Fibroblast of mammary gland (primary cell): ENCODE data around the gene RAI1.

Source experiments
- DNase-seq: peaks from one replicate; pipeline ENCODE4 v3.0.0-alpha.2; 2010; ENCODE audit warnings: low read depth
- H3K4me3 ChIP-seq: 2 replicates; pipeline ENCODE4 v1.5.1; 2011; ENCODE audit warnings: low read depth, mild to moderate bottlenecking, low read length, moderate library complexity; ENCODE audit not compliant: control insufficient read depth
- CTCF ChIP-seq: conservative IDR thresholded peaks from 2 replicates; pipeline ENCODE4 v1.5.1; 2011; ENCODE audit warnings: low read depth, low read length, inconsistent platforms; ENCODE audit not compliant: control insufficient read depth, insufficient read depth

The RAI1 gene

DNA sequence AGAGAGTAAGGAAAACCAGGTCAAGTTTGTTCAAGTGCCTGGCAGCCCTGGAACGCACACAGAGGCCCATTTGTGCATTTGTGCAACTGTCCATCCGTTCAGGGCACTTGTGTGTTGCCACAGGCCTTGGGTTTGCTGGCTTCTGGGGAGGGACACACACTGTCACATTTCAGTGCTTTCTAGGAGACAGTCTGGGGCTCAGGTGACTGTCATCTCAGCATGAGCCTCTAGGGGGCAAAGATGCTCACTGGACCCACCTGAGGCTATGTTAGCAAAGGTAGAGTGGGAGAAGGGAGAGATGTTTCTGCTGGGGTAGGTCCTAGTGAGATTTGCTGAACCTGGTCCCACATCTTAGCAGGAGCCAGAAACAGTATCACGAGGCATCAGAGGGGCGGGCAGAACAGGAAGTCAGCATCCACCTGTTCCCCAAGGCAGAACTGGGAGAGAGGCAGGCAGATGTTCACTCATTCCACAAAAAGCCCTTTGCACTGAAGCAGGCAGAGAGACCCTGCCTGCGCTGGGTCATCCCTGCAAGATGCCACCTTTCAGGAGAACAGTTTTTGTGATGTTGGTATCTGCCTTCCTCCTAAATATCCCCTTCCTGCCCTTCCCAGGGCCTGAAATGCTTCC lies 48.5 kb downstream of the RAI1 start:
- H3K4me3 ChIP-seq: no peak overlapping the region
- no peak for DNase-seq
- peak; percentile 52 for TF ChIP-seq CTCF

- DNase-seq: no peak
- H3K4me3 ChIP-seq: no peak overlapping the region
- TF ChIP-seq CTCF: no peak
These were observed 49.1 kb downstream of the RAI1 start for GRCh38 chr17:17730250-17730935.

GRCh38 chr17:17732444-17732843 lies 51.2 kb downstream of the RAI1 start:
- no peak overlapping the region for H3K4me3 ChIP-seq
- no peak for DNase-seq
- no peak for TF ChIP-seq CTCF

DNA sequence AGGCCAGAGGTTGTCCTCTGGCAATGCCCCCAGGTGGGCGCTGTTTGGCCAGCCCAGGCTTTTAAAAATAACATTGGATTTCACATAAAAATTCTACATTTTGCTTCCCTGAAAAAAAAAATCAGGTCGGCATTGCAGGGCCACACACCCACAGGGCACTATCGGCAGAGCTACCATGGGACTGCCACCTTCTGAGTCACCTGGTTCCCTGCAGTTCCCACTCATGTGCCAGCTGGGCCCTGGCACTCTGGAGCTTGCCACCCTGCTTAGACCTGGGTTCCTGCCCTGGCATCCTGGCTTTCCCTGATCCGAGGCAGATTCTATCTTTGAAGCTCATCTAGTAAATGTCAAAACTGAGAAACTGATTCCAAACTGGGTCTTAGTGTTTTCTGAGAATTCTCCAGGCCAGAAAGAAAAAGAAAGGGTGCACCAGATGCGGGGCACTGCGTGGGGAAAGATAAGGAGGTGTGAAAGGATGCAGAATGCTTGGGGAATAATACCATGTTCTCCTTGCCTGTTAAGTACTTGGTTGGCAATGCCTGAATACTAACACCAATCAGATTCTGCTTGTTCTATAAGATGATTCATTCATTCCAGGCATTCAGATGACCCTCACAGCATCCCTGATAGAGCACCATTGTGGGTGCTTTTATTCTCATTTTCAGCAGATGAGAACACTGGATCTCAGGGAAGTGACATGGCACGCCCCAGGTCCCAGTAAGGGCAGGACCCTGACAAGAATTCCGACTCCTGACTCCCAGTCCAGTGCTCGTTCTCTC lies 51.8 kb downstream of the RAI1 start:
- H3K4me3 ChIP-seq: no peak overlapping the region
- peak; percentile 56 for DNase-seq
- TF ChIP-seq CTCF: no peak

DNA sequence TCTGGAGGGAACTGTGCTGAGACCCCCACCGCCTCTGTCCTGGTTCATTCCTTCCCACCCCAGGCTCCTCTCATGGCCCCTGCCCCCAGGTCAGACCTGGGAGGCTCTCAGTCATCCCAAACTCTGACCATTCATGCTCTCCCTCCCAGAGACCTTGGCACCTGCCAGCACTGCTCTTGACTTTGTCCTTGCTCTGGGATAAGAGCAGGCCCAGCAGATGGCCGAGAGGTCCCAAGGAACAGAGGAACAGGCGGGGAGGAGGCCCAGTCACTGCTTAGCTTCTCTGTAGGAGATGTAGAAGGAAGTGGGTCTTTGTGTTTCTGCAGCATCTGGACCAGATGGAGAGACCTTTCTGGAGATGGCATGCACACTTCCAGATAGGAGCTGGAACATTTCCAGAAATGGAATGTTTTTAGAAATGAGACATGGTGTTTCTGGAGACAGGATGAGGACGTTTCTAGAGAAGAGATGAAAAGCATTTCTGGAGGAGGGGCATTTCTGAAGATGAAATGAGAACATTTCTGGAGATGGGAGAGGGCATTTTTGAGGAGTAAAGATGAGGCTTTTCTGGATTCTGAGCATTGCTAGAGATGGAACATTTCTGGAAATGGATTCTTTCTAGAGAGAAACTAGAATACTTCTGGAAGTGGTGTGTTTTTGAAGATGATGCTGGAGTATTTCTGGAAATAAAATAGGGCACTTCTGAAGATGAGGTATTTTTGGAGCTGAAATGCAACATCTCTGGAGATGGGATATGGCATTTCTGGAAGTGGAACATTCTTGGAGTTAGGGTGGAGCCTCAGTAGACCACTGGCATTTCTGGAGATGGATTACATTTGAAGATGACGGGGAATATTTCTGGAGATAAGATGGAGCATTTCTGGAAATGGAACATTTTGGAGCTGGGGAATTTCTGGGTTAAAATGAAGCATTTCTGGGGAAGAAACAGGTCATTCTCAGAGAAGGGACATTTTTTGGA lies 55.2 kb downstream of the RAI1 start:
- no peak overlapping the region for H3K4me3 ChIP-seq
- DNase-seq: no peak
- TF ChIP-seq CTCF: no peak
